Measurements from ENCODE around the gene TOPAZ1. TPM values are rescaled to one million over a fixed set of nuclear protein-coding genes. Genes with fewer than 3 reads are reported as not detected.

The TOPAZ1 gene
- polyA plus RNA-seq, 1 donor from 2014 or later, result not detected

DNA sequence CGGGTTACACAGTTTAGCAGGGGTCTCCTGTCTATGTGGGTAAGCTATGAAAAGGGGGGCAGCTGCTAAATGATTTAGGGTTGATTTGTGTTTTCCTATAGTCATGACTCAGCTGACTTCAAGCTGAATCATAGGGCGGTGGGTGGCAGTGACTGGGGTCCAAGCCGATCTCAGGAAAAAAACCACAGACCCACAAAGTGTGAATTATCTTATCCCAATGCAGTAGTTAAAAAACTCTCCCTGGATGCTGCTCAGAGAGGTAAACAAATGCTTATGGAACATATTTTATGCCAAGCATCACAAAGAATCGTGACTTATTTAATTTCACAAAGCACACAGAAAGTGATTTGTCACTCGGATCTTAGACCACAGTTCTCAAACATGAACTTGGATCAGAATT lies 18.4 kb upstream of the TOPAZ1 start:
- H3K79me2 ChIP-seq (replicated peaks; ENCODE audit: insufficient read depth, low read length), result no peaks in the 10 kb centered on the region
- no peak overlapping the region for H3K27ac ChIP-seq (ENCODE audit: low read length)
- H2AFZ ChIP-seq (ENCODE audit: low read depth, low read length), result no peak overlapping the region
- no peak overlapping the region for H3K4me2 ChIP-seq (ENCODE audit: low read length)
- no peaks in the 10 kb centered on the region for H3K36me3 ChIP-seq (ENCODE audit: insufficient read depth, low read length)
- H3K9me3 ChIP-seq (ENCODE audit: low read length), result no peaks in the 10 kb centered on the region
- no peaks in the 10 kb centered on the region for H3F3A ChIP-seq (ENCODE audit: insufficient read depth, low read length, poor library complexity, severe bottlenecking)
- no peak overlapping the region for H3K9ac ChIP-seq (ENCODE audit: low read length)
- no peaks in the 10 kb centered on the region for H4K20me1 ChIP-seq (ENCODE audit: insufficient read depth)
- H3K9me2 ChIP-seq (ENCODE audit: insufficient read depth, low read length), result no peaks in the 10 kb centered on the region
- no peaks in the 10 kb centered on the region for H3K27me3 ChIP-seq (ENCODE audit: insufficient read depth, low read depth, low read length)
- H3K4me3 ChIP-seq (ENCODE audit: low read length), result no peak overlapping the region
- TF ChIP-seq MXI1 (conservative IDR thresholded peaks at IDR 0.05; ENCODE audit: poor library complexity, severe bottlenecking) (no peak), EZH2 (IDR thresholded peaks at IDR 0.05; ENCODE audit: borderline replicate concordance, insufficient read depth, low read length, poor library complexity, severe bottlenecking) (no peak), TAF1 (IDR thresholded peaks at IDR 0.05; ENCODE audit: low read depth) (no peak), EP300 (conservative IDR thresholded peaks at IDR 0.05; ENCODE audit: poor library complexity, severe bottlenecking) (no peak)
- TF ChIP-seq, protein P1, sequence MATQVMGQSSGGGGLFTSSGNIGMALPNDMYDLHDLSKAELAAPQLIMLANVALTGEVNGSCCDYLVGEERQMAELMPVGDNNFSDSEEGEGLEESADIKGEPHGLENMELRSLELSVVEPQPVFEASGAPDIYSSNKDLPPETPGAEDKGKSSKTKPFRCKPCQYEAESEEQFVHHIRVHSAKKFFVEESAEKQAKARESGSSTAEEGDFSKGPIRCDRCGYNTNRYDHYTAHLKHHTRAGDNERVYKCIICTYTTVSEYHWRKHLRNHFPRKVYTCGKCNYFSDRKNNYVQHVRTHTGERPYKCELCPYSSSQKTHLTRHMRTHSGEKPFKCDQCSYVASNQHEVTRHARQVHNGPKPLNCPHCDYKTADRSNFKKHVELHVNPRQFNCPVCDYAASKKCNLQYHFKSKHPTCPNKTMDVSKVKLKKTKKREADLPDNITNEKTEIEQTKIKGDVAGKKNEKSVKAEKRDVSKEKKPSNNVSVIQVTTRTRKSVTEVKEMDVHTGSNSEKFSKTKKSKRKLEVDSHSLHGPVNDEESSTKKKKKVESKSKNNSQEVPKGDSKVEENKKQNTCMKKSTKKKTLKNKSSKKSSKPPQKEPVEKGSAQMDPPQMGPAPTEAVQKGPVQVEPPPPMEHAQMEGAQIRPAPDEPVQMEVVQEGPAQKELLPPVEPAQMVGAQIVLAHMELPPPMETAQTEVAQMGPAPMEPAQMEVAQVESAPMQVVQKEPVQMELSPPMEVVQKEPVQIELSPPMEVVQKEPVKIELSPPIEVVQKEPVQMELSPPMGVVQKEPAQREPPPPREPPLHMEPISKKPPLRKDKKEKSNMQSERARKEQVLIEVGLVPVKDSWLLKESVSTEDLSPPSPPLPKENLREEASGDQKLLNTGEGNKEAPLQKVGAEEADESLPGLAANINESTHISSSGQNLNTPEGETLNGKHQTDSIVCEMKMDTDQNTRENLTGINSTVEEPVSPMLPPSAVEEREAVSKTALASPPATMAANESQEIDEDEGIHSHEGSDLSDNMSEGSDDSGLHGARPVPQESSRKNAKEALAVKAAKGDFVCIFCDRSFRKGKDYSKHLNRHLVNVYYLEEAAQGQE (IDR thresholded peaks at IDR 0.05; ENCODE audit: borderline replicate concordance), result no peak
- TF ChIP-seq, protein P2, sequence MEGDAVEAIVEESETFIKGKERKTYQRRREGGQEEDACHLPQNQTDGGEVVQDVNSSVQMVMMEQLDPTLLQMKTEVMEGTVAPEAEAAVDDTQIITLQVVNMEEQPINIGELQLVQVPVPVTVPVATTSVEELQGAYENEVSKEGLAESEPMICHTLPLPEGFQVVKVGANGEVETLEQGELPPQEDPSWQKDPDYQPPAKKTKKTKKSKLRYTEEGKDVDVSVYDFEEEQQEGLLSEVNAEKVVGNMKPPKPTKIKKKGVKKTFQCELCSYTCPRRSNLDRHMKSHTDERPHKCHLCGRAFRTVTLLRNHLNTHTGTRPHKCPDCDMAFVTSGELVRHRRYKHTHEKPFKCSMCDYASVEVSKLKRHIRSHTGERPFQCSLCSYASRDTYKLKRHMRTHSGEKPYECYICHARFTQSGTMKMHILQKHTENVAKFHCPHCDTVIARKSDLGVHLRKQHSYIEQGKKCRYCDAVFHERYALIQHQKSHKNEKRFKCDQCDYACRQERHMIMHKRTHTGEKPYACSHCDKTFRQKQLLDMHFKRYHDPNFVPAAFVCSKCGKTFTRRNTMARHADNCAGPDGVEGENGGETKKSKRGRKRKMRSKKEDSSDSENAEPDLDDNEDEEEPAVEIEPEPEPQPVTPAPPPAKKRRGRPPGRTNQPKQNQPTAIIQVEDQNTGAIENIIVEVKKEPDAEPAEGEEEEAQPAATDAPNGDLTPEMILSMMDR (IDR thresholded peaks at IDR 0.05; ENCODE audit: poor library complexity, severe bottlenecking), result no peak

DNA sequence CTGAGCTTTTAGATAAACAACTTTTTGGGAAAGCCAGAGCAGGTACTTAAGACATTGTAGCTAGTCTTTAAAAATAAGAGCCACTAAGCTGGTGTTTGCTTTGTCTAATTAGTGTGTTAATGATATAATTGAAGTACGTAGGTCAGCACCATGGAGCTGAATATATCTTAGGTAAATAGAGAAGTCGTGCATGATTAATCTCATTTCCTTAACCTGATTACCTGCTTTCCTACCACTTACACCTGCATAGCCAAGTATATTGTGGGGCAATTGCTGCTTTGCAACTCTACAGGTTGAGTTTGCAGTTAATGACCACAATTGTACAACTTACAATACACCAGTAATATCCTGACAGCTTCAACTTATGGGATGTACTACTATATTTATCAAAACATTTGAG lies 17.6 kb upstream of the TOPAZ1 start:
- Histone ChIP-seq H3K27ac (ENCODE audit: low read length) (no peak overlapping the region), H4K20me1 (ENCODE audit: insufficient read depth) (no peaks in the 10 kb centered on the region), H3K79me2 (replicated peaks; ENCODE audit: insufficient read depth, low read length) (no peaks in the 10 kb centered on the region), H2AFZ (ENCODE audit: low read depth, low read length) (no peak overlapping the region), H3K9ac (ENCODE audit: low read length) (no peak overlapping the region), H3F3A (ENCODE audit: insufficient read depth, low read length, poor library complexity, severe bottlenecking) (no peaks in the 10 kb centered on the region), H3K36me3 (ENCODE audit: insufficient read depth, low read length) (no peaks in the 10 kb centered on the region), H3K4me3 (ENCODE audit: low read length) (no peak overlapping the region), H3K9me2 (ENCODE audit: insufficient read depth, low read length) (no peaks in the 10 kb centered on the region), H3K9me3 (ENCODE audit: low read length) (no peaks in the 10 kb centered on the region), H3K4me2 (ENCODE audit: low read length) (no peak overlapping the region), H3K27me3 (ENCODE audit: insufficient read depth, low read depth, low read length) (no peaks in the 10 kb centered on the region)
- TF ChIP-seq EZH2 (IDR thresholded peaks at IDR 0.05; ENCODE audit: borderline replicate concordance, insufficient read depth, low read length, poor library complexity, severe bottlenecking), result no peak
- TF ChIP-seq RAD21 (conservative IDR thresholded peaks at IDR 0.05), result no peak
- TF ChIP-seq SMC3 (conservative IDR thresholded peaks at IDR 0.05; ENCODE audit: poor library complexity), result no peak
- no peak for TF ChIP-seq POLR2AphosphoS5 (IDR thresholded peaks at IDR 0.05)
- TF ChIP-seq TAF1 (IDR thresholded peaks at IDR 0.05; ENCODE audit: low read depth), result no peak
- no peak for TF ChIP-seq EP300 (conservative IDR thresholded peaks at IDR 0.05; ENCODE audit: poor library complexity, severe bottlenecking)
- TF ChIP-seq, protein P2 (IDR thresholded peaks at IDR 0.05; ENCODE audit: poor library complexity, severe bottlenecking), result no peak
- TF ChIP-seq, protein P1 (IDR thresholded peaks at IDR 0.05; ENCODE audit: borderline replicate concordance), result no peak
- TF ChIP-seq MXI1 (conservative IDR thresholded peaks at IDR 0.05; ENCODE audit: poor library complexity, severe bottlenecking), result no peak
